K562 (cell line): ENCODE measurements around the gene PPP1R13B. TPM values are rescaled to one million over a fixed set of nuclear protein-coding genes. Genes with fewer than 3 reads are reported as not detected.

Experiments
- ATAC-seq: fragments of 200-7000 bp; cut with Tn5 transposase; 3 replicates; pipeline ENCODE4 v1.9.1; 2020; ENCODE audit warnings: moderate library complexity
- BruUV-seq: library from RNA; stranded (reverse); fragments of 400-500 nt; replicated peaks from 2 replicates; lab custom pipeline; 2021; lab: Mats Ljungman, UMichigan
- CTCF ChIA-PET: fragments of 300-600 bp; formaldehyde crosslinking; extraction: SDS; loops from one replicate; lab custom pipeline; 2021; ENCODE audit warnings: low intra/inter-chr PET ratio; lab: Yijun Ruan, JAX
- POLR2A ChIA-PET: fragments of 300-600, 350-650 bp; sonication (Branson Sonifier 250); formaldehyde crosslinking; extraction: SDS; loops from one replicate; lab custom pipeline; 2021; ENCODE audit warnings: antibody characterized with exemption, inconsistent platforms; lab: Yijun Ruan, JAX
- DNase-seq, 4 experiments: peaks; one replicate each; pipeline versions ENCODE4 v3.0.0 to v3.0.0-alpha.2; 2011 to 2018; ENCODE audit warnings: low spot score in 3 of 4, mixed read lengths in 3 of 4; ENCODE audit errors: extremely low read depth in 1 of 4
- FAIRE-seq: peaks from 2 replicates; lab custom pipeline; 2011; peaks lifted over from hg19 to GRCh38; lab: Jason Lieb, UNC
- H2AFZ ChIP-seq: 2 replicates; pipeline ENCODE4 v1.6.0; 2011; ENCODE audit warnings: low read depth, low read length, control low read depth, inconsistent platforms
- H3K27ac ChIP-seq: fragments of 200-600 bp; 3 replicates; pipeline ENCODE4 v1.8.0; 2011; ENCODE audit warnings: low read depth, mild to moderate bottlenecking, control low read depth, inconsistent platforms, low read length, moderate library complexity, mixed read lengths; ENCODE audit errors: extremely low read depth
- H3K27me3 ChIP-seq, 2 experiments: fragments of 300-600 bp in 1 of 2; 2 replicates in 1 of 2; 3 replicates in 1 of 2; pipeline versions ENCODE4 v1.6.0 to v1.8.0; 2011; ENCODE audit warnings: inconsistent platforms in 2 of 2, low read length in 2 of 2, mild to moderate bottlenecking in 1 of 2, mixed read lengths in 1 of 2, moderate library complexity in 1 of 2; ENCODE audit not compliant: control insufficient read depth in 2 of 2, insufficient read depth in 2 of 2
- H3K36me3 ChIP-seq: fragments of 300-600 bp; 3 replicates; pipeline ENCODE4 v1.8.0; 2011; ENCODE audit warnings: mild to moderate bottlenecking, low read length, inconsistent platforms; ENCODE audit not compliant: control insufficient read depth, insufficient read depth
- H3K4me1 ChIP-seq, 2 experiments: fragments of 200-600 bp in 1 of 2; replicated peaks in 1 of 2; 2 replicates in 1 of 2; 3 replicates in 1 of 2; pipeline versions ENCODE4 v1.5.1 to v1.8.0; 2011; ENCODE audit warnings: inconsistent platforms in 2 of 2, low read length in 2 of 2, mild to moderate bottlenecking in 1 of 2, mixed read lengths in 1 of 2, moderate library complexity in 1 of 2; ENCODE audit not compliant: control insufficient read depth in 2 of 2, insufficient read depth in 2 of 2
- H3K4me2 ChIP-seq: 2 replicates; pipeline ENCODE4 v1.6.1; 2011; ENCODE audit warnings: low read length, control low read depth, inconsistent platforms, mixed read lengths; ENCODE audit not compliant: insufficient read depth
- H3K4me3 ChIP-seq: fragments of 200-600 bp; sonication (generic), shearing (Covaris generic); 2 replicates; pipeline ENCODE4 v1.5.1; 2016; ENCODE audit warnings: control low read depth, inconsistent platforms
- H3K79me2 ChIP-seq: fragments of 200-600 bp; 3 replicates; pipeline ENCODE4 v1.8.0; 2011; ENCODE audit warnings: low read length, inconsistent platforms; ENCODE audit not compliant: control insufficient read depth, insufficient read depth
- H3K9ac ChIP-seq, 2 experiments: 2 replicates each; pipeline versions ENCODE4 v1.6.0 to v1.6.1; 2011; ENCODE audit warnings: low read depth in 2 of 2, low read length in 2 of 2, control low read depth in 1 of 2, inconsistent platforms in 1 of 2, mild to moderate bottlenecking in 1 of 2, mixed read lengths in 1 of 2; ENCODE audit not compliant: insufficient read depth in 1 of 2
- H3K9me1 ChIP-seq: one replicate; pipeline ENCODE4 v1.6.0; 2011; ENCODE audit warnings: inconsistent platforms, mild to moderate bottlenecking, low read length, moderate library complexity; ENCODE audit not compliant: control insufficient read depth, insufficient read depth
- H3K9me3 ChIP-seq: replicated peaks from 2 replicates; pipeline ENCODE4 v1.5.1; 2011; ENCODE audit warnings: low read depth, low read length, inconsistent platforms; ENCODE audit not compliant: control insufficient read depth, insufficient read depth
- H4K20me1 ChIP-seq: replicated peaks from 2 replicates; pipeline ENCODE4 v1.6.1; 2011; ENCODE audit warnings: low read length, inconsistent platforms, mixed read lengths; ENCODE audit not compliant: control insufficient read depth, insufficient read depth
- PCBP2 ChIP-seq: fragments of 200-400 bp; formaldehyde crosslinking; IDR thresholded peaks from 2 replicates; pipeline ENCODE4 v1.6.1; 2018; ENCODE audit warnings: low read length, low read depth, mild to moderate bottlenecking, moderate library complexity; ENCODE audit not compliant: poor library complexity, severe bottlenecking
- RBM17 ChIP-seq: fragments of 200-400 bp; formaldehyde crosslinking; IDR thresholded peaks from 2 replicates; pipeline ENCODE4 v1.6.1; 2017; ENCODE audit warnings: low read depth, mild to moderate bottlenecking, low read length, borderline replicate concordance
- WGBS: fragments of 100-300 bp; shearing (Covaris generic); methylation state at CpG from one replicate; pipeline ENCODE4 v1.1.6; 2016; ENCODE audit warnings: low coverage, mixed read lengths; ENCODE audit not compliant: insufficient coverage; ENCODE audit errors: missing lambda C conversion rate; 5-methylcytosine and 5-hydroxymethylcytosine counted together
- in situ Hi-C: fragments of 300-500 bp; cut with MboI; formaldehyde crosslinking; loops from 4 replicates; pipeline ENCODE4 v1.15.0; 2018; ENCODE audit warnings: inconsistent platforms, mixed read lengths
- intact Hi-C: fragments of 100-400 bp; cut with micrococcal nuclease; formaldehyde crosslinking; loops from 2 replicates; pipeline ENCODE4 v1.14.2; 2022
- polyA plus RNA-seq, 8 experiments: library from polyadenylated mRNA; depleted of rRNA in 4 of 8; stranded (reverse) in 5 of 8; unstranded in 3 of 8; fragments of >200 nt; fragmentation: Nextera tagmentation in 2 of 8; fragmentation: Illumina TruSeq in 1 of 8; extraction: Ambion mirVana in 2 of 8; extraction: Trizol in 1 of 8; gene quantifications; 2 replicates each; pipeline versions ENCODE4 v1.2.1 to v1.2.3, GENCODE V29; 2011 to 2014; ENCODE audit warnings: inconsistent platforms in 1 of 8, missing spikeins in 1 of 8
- total RNA-seq, 7 experiments: library from RNA; depleted of rRNA in 6 of 7; stranded (reverse); fragments of >200 nt in 6 of 7; fragmentation: Illumina TruSeq in 2 of 7; extraction: Trizol in 2 of 7; gene quantifications; 2 replicates each; pipeline versions ENCODE4 v1.2.1 to v1.2.3, GENCODE V29; 2011 to 2021; ENCODE audit warnings: low replicate concordance in 1 of 7

The PPP1R13B gene
- total and polyA plus RNA-seq, 9 of the 15 experiments (the other 6 are each of a cell fraction or from before 2014, with no cell fraction given), result 0.03 to 1.7 (median 0.15) TPM

DNA sequence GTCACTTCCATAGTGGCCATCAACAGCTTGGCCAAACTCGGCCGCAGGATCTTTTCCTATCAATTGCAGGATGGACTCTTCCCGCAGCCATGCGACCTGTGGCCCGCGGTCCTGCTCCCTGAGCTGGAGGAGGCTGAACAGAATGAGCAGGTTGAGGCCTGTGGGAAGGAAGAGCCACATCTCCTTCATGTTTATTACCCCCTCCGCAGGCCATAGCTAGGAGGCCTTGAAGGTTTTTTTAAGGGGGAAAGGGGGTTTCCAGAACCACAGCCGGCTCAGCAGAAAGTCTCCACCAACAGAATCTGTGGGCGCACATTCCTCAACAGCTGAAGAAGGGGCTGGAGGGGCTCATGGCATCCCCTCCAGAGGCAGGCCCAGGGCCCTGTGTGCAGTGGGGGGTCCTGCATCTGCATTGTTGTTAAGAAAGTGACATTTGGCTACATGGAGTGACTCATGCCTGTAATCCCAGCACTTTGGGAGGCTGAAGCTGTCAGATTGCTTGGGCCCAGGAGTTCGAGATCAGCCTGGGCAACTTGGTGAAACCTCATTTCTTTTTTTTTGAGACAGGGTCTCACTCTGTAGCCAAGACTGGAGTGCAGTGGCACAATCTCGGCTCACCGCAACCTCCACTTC is 25.2 kb upstream of the PPP1R13B start:
- Histone ChIP-seq H3K9me1 (no peaks in the 10 kb centered on the region), H3K27ac (no peak overlapping the region), H3K4me2 (peak overlapping the region; percentile 62), H3K79me2 (no peaks in the 10 kb centered on the region), H3K4me1 (peaks cover 0 to 29% of the 10 kb centered on the region in 2 experiments; a peak in 3 of 5 replicates), H2AFZ (peak overlapping the region; percentile 86), H3K9me3 (no peaks in the 10 kb centered on the region), H4K20me1 (no peaks in the 10 kb centered on the region), H3K36me3 (no peaks in the 10 kb centered on the region), H3K9ac (peak overlapping the region; percentile 38 to 78; a peak in 3 of 4 replicates), H3K4me3 (peak overlapping the region; percentile 34), H3K27me3 (no peaks in the 10 kb centered on the region)
- no peak for TF ChIP-seq RBM17
- no peak for TF ChIP-seq PCBP2
- in situ Hi-C loops, result no loop called here
- ChIA-PET POLR2A (interaction anchor here (0.6 to 1.4 kb wide), 2 partner anchors 9 to 37 kb away, joined by 3 to 6 read pairs; no protein-coding TSS in a partner anchor), CTCF (no interaction called here)
- no TSS peak for BruUV-seq
- intact Hi-C loops, result no loop called here
- ATAC-seq, result no peak
- 81% methylated on average over 7 of the region's 12 CpGs for WGBS
- FAIRE-seq, result no peak
- no peak for DNase-seq
